Measurements from ENCODE around the gene ATP6AP2.

Gene ATP6AP2

GRCh38 chrX:40632199-40632598, 51.4 kb downstream of the ATP6AP2 start:
- TF ChIP-seq TCF12 (IDR thresholded peaks at IDR 0.05; ENCODE audit: low read depth) (no peak), TAF1 (IDR thresholded peaks at IDR 0.05; ENCODE audit: low read depth) (no peak), ZBTB7A (IDR thresholded peaks at IDR 0.05; ENCODE audit: low read depth) (no peak), CEBPB (IDR thresholded peaks at IDR 0.05) (no peak)

- TF ChIP-seq REST (IDR thresholded peaks at IDR 0.05; ENCODE audit: low read depth) (no peak), TCF12 (IDR thresholded peaks at IDR 0.05; ENCODE audit: low read depth) (no peak), CREB1 (IDR thresholded peaks at IDR 0.05; ENCODE audit: low read depth) (no peak), EP300 (IDR thresholded peaks at IDR 0.05; ENCODE audit: borderline replicate concordance) (no peak), RAD21 (IDR thresholded peaks at IDR 0.05; ENCODE audit: low read depth) (no peak), FOXM1 (IDR thresholded peaks at IDR 0.05; ENCODE audit: borderline replicate concordance, low read depth) (no peak), MAX (IDR thresholded peaks at IDR 0.05) (no peak), CEBPB (IDR thresholded peaks at IDR 0.05) (no peak), TEAD4 (IDR thresholded peaks at IDR 0.05) (no peak), USF1 (IDR thresholded peaks at IDR 0.05) (no peak), TAF1 (IDR thresholded peaks at IDR 0.05; ENCODE audit: low read depth) (no peak), ZBTB7A (IDR thresholded peaks at IDR 0.05; ENCODE audit: low read depth) (no peak)
Observed at GRCh38 chrX:40637687-40638086, 56.9 kb downstream of the ATP6AP2 start.

GRCh38 chrX:40644176-40644575, 63.4 kb downstream of the ATP6AP2 start:
- TF ChIP-seq FOXM1 (IDR thresholded peaks at IDR 0.05; ENCODE audit: borderline replicate concordance, low read depth) (no peak), EP300 (IDR thresholded peaks at IDR 0.05; ENCODE audit: borderline replicate concordance) (no peak), RAD21 (IDR thresholded peaks at IDR 0.05; ENCODE audit: low read depth) (no peak), TAF1 (IDR thresholded peaks at IDR 0.05; ENCODE audit: low read depth) (no peak), CEBPB (IDR thresholded peaks at IDR 0.05) (no peak), CREB1 (IDR thresholded peaks at IDR 0.05; ENCODE audit: low read depth) (no peak), NFIC (IDR thresholded peaks at IDR 0.05) (no peak), MAX (IDR thresholded peaks at IDR 0.05) (no peak), YY1 (IDR thresholded peaks at IDR 0.05; ENCODE audit: low read depth) (no peak), REST (IDR thresholded peaks at IDR 0.05; ENCODE audit: low read depth) (no peak), TEAD4 (IDR thresholded peaks at IDR 0.05) (no peak), USF1 (IDR thresholded peaks at IDR 0.05) (no peak), ZBTB7A (IDR thresholded peaks at IDR 0.05; ENCODE audit: low read depth) (no peak), TCF12 (IDR thresholded peaks at IDR 0.05; ENCODE audit: low read depth) (no peak), EGR1 (IDR thresholded peaks at IDR 0.05) (no peak)

GRCh38 chrX:40644821-40645358, 64.1 kb downstream of the ATP6AP2 start:
- no peak for TF ChIP-seq MAX (IDR thresholded peaks at IDR 0.05)
- TF ChIP-seq TAF1 (IDR thresholded peaks at IDR 0.05; ENCODE audit: low read depth): no peak
- no peak for TF ChIP-seq NFIC (IDR thresholded peaks at IDR 0.05)
- TF ChIP-seq REST (IDR thresholded peaks at IDR 0.05; ENCODE audit: low read depth): no peak
- no peak for TF ChIP-seq CREB1 (IDR thresholded peaks at IDR 0.05; ENCODE audit: low read depth)
- TF ChIP-seq EGR1 (IDR thresholded peaks at IDR 0.05): no peak
- no peak for TF ChIP-seq USF1 (IDR thresholded peaks at IDR 0.05)
- no peak for TF ChIP-seq YY1 (IDR thresholded peaks at IDR 0.05; ENCODE audit: low read depth)
- no peak for TF ChIP-seq TEAD4 (IDR thresholded peaks at IDR 0.05)
- TF ChIP-seq RAD21 (IDR thresholded peaks at IDR 0.05; ENCODE audit: low read depth): no peak
- no peak for TF ChIP-seq FOXM1 (IDR thresholded peaks at IDR 0.05; ENCODE audit: borderline replicate concordance, low read depth)
- no peak for TF ChIP-seq ZBTB7A (IDR thresholded peaks at IDR 0.05; ENCODE audit: low read depth)
- TF ChIP-seq EP300 (IDR thresholded peaks at IDR 0.05; ENCODE audit: borderline replicate concordance): no peak
- no peak for TF ChIP-seq TCF12 (IDR thresholded peaks at IDR 0.05; ENCODE audit: low read depth)
- no peak for TF ChIP-seq CEBPB (IDR thresholded peaks at IDR 0.05)

All from Ishikawa (cell line).